SJSA1 (cell line): ENCODE results near the gene ADIG. TPM values are rescaled to one million over a fixed set of nuclear protein-coding genes. Genes with fewer than 3 reads are reported as not detected.

Source experiments
- DNase-seq, 2 experiments: peaks; one replicate each; pipeline ENCODE4 v3.0.0-alpha.2; 2015 to 2020; ENCODE audit warnings: low spot score in 2 of 2, low read depth in 1 of 2
- H3K27ac ChIP-seq: fragments of 250-450 bp; sonication (Bioruptor Pico); 2 replicates; pipeline ENCODE4 v1.5.1; 2020; ENCODE audit warnings: mild to moderate bottlenecking, moderate library complexity
- H3K27me3 ChIP-seq: fragments of 250-450 bp; sonication (Bioruptor Pico); replicated peaks from 2 replicates; pipeline ENCODE4 v1.5.1; 2020; ENCODE audit warnings: mild to moderate bottlenecking, moderate library complexity
- H3K36me3 ChIP-seq: fragments of 250-450 bp; sonication (Bioruptor Pico); 2 replicates; pipeline ENCODE4 v1.5.1; 2020; ENCODE audit warnings: mild to moderate bottlenecking
- H3K4me1 ChIP-seq: fragments of 250-450 bp; sonication (Bioruptor Pico); replicated peaks from 2 replicates; pipeline ENCODE4 v1.6.1; 2021; ENCODE audit warnings: mild to moderate bottlenecking
- H3K4me3 ChIP-seq: fragments of 250-450 bp; sonication (Bioruptor Pico); 2 replicates; pipeline ENCODE4 v1.5.1; 2020; ENCODE audit warnings: mild to moderate bottlenecking
- H3K9me3 ChIP-seq: fragments of 250-450 bp; sonication (Bioruptor Pico); replicated peaks from 2 replicates; pipeline ENCODE4 v1.5.1; 2020; ENCODE audit warnings: mild to moderate bottlenecking
- total RNA-seq: library from RNA; depleted of rRNA; stranded (reverse); fragments of >200 nt; shearing (Covaris generic); gene quantifications from 2 replicates; pipeline ENCODE4 v1.2.3, GENCODE V29; 2014

Gene ADIG
- total RNA-seq, 1 experiment from 2014 or later = not detected

GRCh38 chr20:38600057-38600456, 19.1 kb downstream of the ADIG start:
- H3K27me3 ChIP-seq = peaks cover 22% of the 10 kb centered on the region
- no peak for DNase-seq

GRCh38 chr20:38601216-38602184, 20.5 kb downstream of the ADIG start, which contains the start of gene ARHGAP40:
Gene ARHGAP40, plus strand, starts transcription at chr20:38601809.
- H3K4me1 ChIP-seq = peaks cover 5% of the 10 kb centered on the region
- H3K36me3 ChIP-seq = no peaks in the 10 kb centered on the region
- DNase-seq = peak in 1 of 2 experiments; percentile 51
- no peak within 1 kb of the TSS for H3K4me3 ChIP-seq
- H3K27ac ChIP-seq = no peak within 1 kb of the TSS
- peaks cover 26% of the 10 kb centered on the region for H3K27me3 ChIP-seq
- H3K9me3 ChIP-seq = no peaks in the 10 kb centered on the region

More at GRCh38 chr20:38600057-38600456, 19.1 kb downstream of the ADIG start:
- H3K9me3 ChIP-seq = no peaks in the 10 kb centered on the region
- H3K4me3 ChIP-seq = no peak overlapping the region
- no peaks in the 10 kb centered on the region for H3K36me3 ChIP-seq
- no peak overlapping the region for H3K27ac ChIP-seq
- H3K4me1 ChIP-seq = peaks cover 5% of the 10 kb centered on the region

DNA sequence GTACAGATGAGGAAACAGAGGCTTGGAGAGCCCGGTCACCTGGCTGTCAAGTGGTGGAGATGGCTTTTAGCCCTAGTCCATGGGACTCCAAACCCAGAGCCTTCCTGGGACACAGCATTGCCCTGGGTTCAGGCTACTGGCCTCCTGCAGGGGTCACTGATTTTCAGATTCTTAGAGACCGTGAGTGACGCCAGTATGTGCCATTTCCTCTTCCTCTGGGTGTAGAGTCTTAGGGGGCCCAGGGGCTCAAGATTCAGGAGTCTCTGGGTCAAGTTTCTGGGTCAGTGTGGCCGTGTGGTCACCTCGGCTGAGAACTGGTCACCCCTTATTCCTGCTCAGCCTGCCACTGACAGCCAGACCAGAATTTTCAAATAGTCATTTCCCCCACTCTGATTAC, 21.2 kb downstream of the ADIG start:
- Histone ChIP-seq H3K36me3 (no peaks in the 10 kb centered on the region), H3K9me3 (no peaks in the 10 kb centered on the region), H3K4me3 (no peak overlapping the region), H3K27ac (no peak overlapping the region), H3K27me3 (peaks cover 30% of the 10 kb centered on the region), H3K4me1 (peaks cover 5% of the 10 kb centered on the region)
- no peak for DNase-seq

GRCh38 chr20:38603286-38603685, 22.3 kb downstream of the ADIG start:
- Histone ChIP-seq H3K4me1 (peaks cover 5% of the 10 kb centered on the region), H3K27ac (no peak overlapping the region), H3K27me3 (peaks cover 30% of the 10 kb centered on the region), H3K9me3 (no peaks in the 10 kb centered on the region), H3K36me3 (no peaks in the 10 kb centered on the region), H3K4me3 (no peak overlapping the region)
- DNase-seq = no peak

- Histone ChIP-seq H3K4me1 (peaks cover 5% of the 10 kb centered on the region), H3K36me3 (no peaks in the 10 kb centered on the region), H3K27ac (no peak overlapping the region), H3K4me3 (no peak overlapping the region), H3K27me3 (peaks cover 30% of the 10 kb centered on the region), H3K9me3 (no peaks in the 10 kb centered on the region)
- DNase-seq = no peak
These were observed 23.9 kb downstream of the ADIG start for GRCh38 chr20:38604873-38605303.

DNA sequence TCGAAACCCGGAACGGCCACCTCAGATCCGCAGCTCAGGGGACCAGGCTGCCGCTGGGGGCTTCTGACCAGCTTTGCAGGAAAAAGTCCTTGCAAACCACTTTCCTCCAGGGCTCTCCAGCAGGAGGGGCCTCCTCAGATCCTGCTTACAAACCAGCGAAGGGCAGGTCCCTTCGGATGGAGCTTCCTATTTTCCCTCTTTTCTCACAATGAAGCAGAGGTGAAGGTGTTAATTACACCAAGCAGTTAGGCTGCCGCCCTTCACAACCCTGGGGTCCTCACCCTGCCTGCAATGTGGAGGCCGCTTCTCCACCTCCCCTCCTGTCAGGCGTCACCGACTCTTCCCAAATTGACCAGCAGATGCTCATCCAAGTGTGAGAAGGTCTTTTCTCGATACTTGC, 26.4 kb downstream of the ADIG start:
- peaks cover 22% of the 10 kb centered on the region; the same call in 1 of the 2 replicates for H3K27me3 ChIP-seq
- no peak for DNase-seq

GRCh38 chr20:38608188-38608587, 27.2 kb downstream of the ADIG start:
- H3K9me3 ChIP-seq = no peaks in the 10 kb centered on the region
- H3K27me3 ChIP-seq = peaks cover 20% of the 10 kb centered on the region; the same call in 1 of the 2 replicates
- H3K27ac ChIP-seq = no peak overlapping the region
- no peaks in the 10 kb centered on the region for H3K4me1 ChIP-seq
- H3K36me3 ChIP-seq = no peaks in the 10 kb centered on the region
- no peak for DNase-seq
- H3K4me3 ChIP-seq = no peak overlapping the region

More for the DNA sequence above, 26.4 kb downstream of the ADIG start:
- no peaks in the 10 kb centered on the region for H3K36me3 ChIP-seq
- no peaks in the 10 kb centered on the region for H3K9me3 ChIP-seq
- H3K4me1 ChIP-seq = no peaks in the 10 kb centered on the region
- H3K27ac ChIP-seq = no peak overlapping the region
- no peak overlapping the region for H3K4me3 ChIP-seq

GRCh38 chr20:38609815-38610214, 28.8 kb downstream of the ADIG start:
- Histone ChIP-seq H3K36me3 (no peaks in the 10 kb centered on the region), H3K27ac (no peak overlapping the region)
- no peak for DNase-seq

GRCh38 chr20:38610521-38610920, 29.5 kb downstream of the ADIG start:
- H3K9me3 ChIP-seq = no peaks in the 10 kb centered on the region
- no peak for DNase-seq
- H3K27me3 ChIP-seq = peaks cover 17% of the 10 kb centered on the region; the same call in 1 of the 2 replicates
- H3K27ac ChIP-seq = no peak overlapping the region
- no peak overlapping the region for H3K4me3 ChIP-seq
- H3K4me1 ChIP-seq = no peaks in the 10 kb centered on the region
- H3K36me3 ChIP-seq = no peaks in the 10 kb centered on the region

More at GRCh38 chr20:38609815-38610214, 28.8 kb downstream of the ADIG start:
- peaks cover 15% of the 10 kb centered on the region; the same call in 1 of the 2 replicates for H3K27me3 ChIP-seq
- no peaks in the 10 kb centered on the region for H3K9me3 ChIP-seq
- H3K4me3 ChIP-seq = no peak overlapping the region
- H3K4me1 ChIP-seq = no peaks in the 10 kb centered on the region

GRCh38 chr20:38612751-38613515, 31.9 kb downstream of the ADIG start:
- Histone ChIP-seq H3K4me3 (no peak overlapping the region), H3K27me3 (peaks cover 8% of the 10 kb centered on the region; the same call in 1 of the 2 replicates), H3K9me3 (no peaks in the 10 kb centered on the region)

DNA sequence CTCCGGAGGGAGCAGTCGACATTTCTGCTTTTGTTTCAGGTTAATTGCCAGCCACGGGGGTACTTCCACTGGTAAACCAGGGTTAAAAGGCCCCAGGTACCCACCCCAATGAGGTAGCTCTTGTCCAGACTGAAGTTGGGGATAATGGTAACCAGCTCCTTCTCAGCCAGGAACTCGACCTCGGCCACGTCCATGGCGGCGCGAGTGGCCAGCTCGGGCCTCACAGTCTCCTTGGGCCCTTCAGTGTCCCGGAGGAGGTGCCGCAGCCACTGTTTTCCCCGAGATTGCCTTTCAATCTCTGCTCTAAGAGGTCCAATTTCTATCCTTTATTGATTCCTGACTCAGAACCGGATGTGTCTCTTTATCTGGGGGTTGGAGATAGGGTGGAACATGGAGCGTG, 34.3 kb downstream of the ADIG start:
- Histone ChIP-seq H3K36me3 (no peaks in the 10 kb centered on the region), H3K4me1 (no peaks in the 10 kb centered on the region), H3K9me3 (no peaks in the 10 kb centered on the region), H3K4me3 (no peak overlapping the region), H3K27ac (no peak overlapping the region), H3K27me3 (peaks cover 19% of the 10 kb centered on the region)
- DNase-seq = no peak

More at GRCh38 chr20:38612751-38613515, 31.9 kb downstream of the ADIG start:
- Histone ChIP-seq H3K27ac (no peak overlapping the region), H3K36me3 (no peaks in the 10 kb centered on the region), H3K4me1 (no peaks in the 10 kb centered on the region)
- DNase-seq = no peak

- no peak overlapping the region for H3K27ac ChIP-seq
- H3K27me3 ChIP-seq = peaks cover 29% of the 10 kb centered on the region
- no peaks in the 10 kb centered on the region for H3K9me3 ChIP-seq
- no peaks in the 10 kb centered on the region for H3K4me1 ChIP-seq
- no peak for DNase-seq
- H3K4me3 ChIP-seq = no peak overlapping the region
- H3K36me3 ChIP-seq = no peaks in the 10 kb centered on the region
These were observed 35.5 kb downstream of the ADIG start for GRCh38 chr20:38616457-38616856.

GRCh38 chr20:38617011-38617829, 36.2 kb downstream of the ADIG start:
- Histone ChIP-seq H3K4me3 (no peak overlapping the region), H3K27ac (no peak overlapping the region), H3K4me1 (no peaks in the 10 kb centered on the region), H3K9me3 (no peaks in the 10 kb centered on the region), H3K27me3 (peaks cover 27% of the 10 kb centered on the region), H3K36me3 (no peaks in the 10 kb centered on the region)
- DNase-seq = no peak
